Measurements from ENCODE around the gene EHD2.
"Not testable (repeated sequence)": the region's sequence is repeated elsewhere in the genome, so short reads cannot be mapped to it uniquely, and the experiment has no call there.

Gene EHD2

GRCh38 chr19:47713046-47714021, at the start of gene EHD2:
Gene EHD2 (plus strand): TSS chr19:47713422. CDS start chr19:47716613, 3,191 bp downstream.
- no peak within 1 kb of the TSS for H3K4me3 ChIP-seq (ENCODE audit: low read depth in 1 of 2, low read length in 2 of 2)
- no peak for ATAC-seq (ENCODE audit: insufficient read depth, low read depth)
- no peak within 1 kb of the TSS for H3K9ac ChIP-seq (ENCODE audit: low read depth, low read length)
- peaks cover 2% of the 10 kb centered on the region for H3K9me3 ChIP-seq (ENCODE audit: insufficient read depth, low read length, severe bottlenecking)
- no peaks in the 10 kb centered on the region for H3K79me2 ChIP-seq (ENCODE audit: insufficient read depth, low read length)
- H3K36me3 ChIP-seq (ENCODE audit: insufficient read depth, low read length), result no peaks in the 10 kb centered on the region
- DNase-seq, result no peak
- no peaks in the 10 kb centered on the region for H3K4me1 ChIP-seq (ENCODE audit: insufficient read depth, low read length)
- no peak for TF ChIP-seq EZH2 (IDR thresholded peaks at IDR 0.05; ENCODE audit: borderline replicate concordance, low read depth, low read length, severe bottlenecking)
- TF ChIP-seq CTCF (IDR thresholded peaks at IDR 0.05; ENCODE audit: borderline replicate concordance, extremely low read depth, low read length, poor library complexity, severe bottlenecking), result peak; percentile 56
- no peaks in the 10 kb centered on the region for H4K20me1 ChIP-seq (ENCODE audit: insufficient read depth, low read length)
- no peak within 1 kb of the TSS for H3K27ac ChIP-seq (ENCODE audit: low read length)
- no peak within 1 kb of the TSS for H3K4me2 ChIP-seq (ENCODE audit: insufficient read depth, low read length)
- no peak within 1 kb of the TSS for H2AFZ ChIP-seq (ENCODE audit: low read depth, low read length)
- H3K27me3 ChIP-seq (ENCODE audit: insufficient read depth, low read length, poor library complexity), result no peaks in the 10 kb centered on the region

- no peak for DNase-seq
- Histone ChIP-seq H2AFZ (ENCODE audit: low read depth, low read length) (no peak overlapping the region), H3K4me3 (ENCODE audit: low read depth in 1 of 2, low read length in 2 of 2) (no peak overlapping the region), H3K27ac (ENCODE audit: low read length) (no peak overlapping the region), H3K9me3 (ENCODE audit: insufficient read depth, low read length, severe bottlenecking) (no peaks in the 10 kb centered on the region), H3K79me2 (ENCODE audit: insufficient read depth, low read length) (peaks cover 71% of the 10 kb centered on the region), H3K4me1 (ENCODE audit: insufficient read depth, low read length) (no peaks in the 10 kb centered on the region), H3K4me2 (ENCODE audit: insufficient read depth, low read length) (no peak overlapping the region), H3K27me3 (ENCODE audit: insufficient read depth, low read length, poor library complexity) (no peaks in the 10 kb centered on the region), H3K9ac (ENCODE audit: low read depth, low read length) (no peak overlapping the region), H4K20me1 (ENCODE audit: insufficient read depth, low read length) (peaks cover 67% of the 10 kb centered on the region), H3K36me3 (ENCODE audit: insufficient read depth, low read length) (no peaks in the 10 kb centered on the region)
- no peak for TF ChIP-seq EZH2 (IDR thresholded peaks at IDR 0.05; ENCODE audit: borderline replicate concordance, low read depth, low read length, severe bottlenecking)
- TF ChIP-seq CTCF (IDR thresholded peaks at IDR 0.05; ENCODE audit: borderline replicate concordance, extremely low read depth, low read length, poor library complexity, severe bottlenecking), result no peak
- no peak for ATAC-seq (ENCODE audit: insufficient read depth, low read depth)
Measured at GRCh38 chr19:47663435-47663910, 49.7 kb upstream of the EHD2 start.

- H3K9ac ChIP-seq (ENCODE audit: low read depth, low read length), result no peak overlapping the region
- H3K4me2 ChIP-seq (ENCODE audit: insufficient read depth, low read length), result no peak overlapping the region
- no peaks in the 10 kb centered on the region for H3K4me1 ChIP-seq (ENCODE audit: insufficient read depth, low read length)
- H2AFZ ChIP-seq (ENCODE audit: low read depth, low read length), result no peak overlapping the region
- ATAC-seq (ENCODE audit: insufficient read depth, low read depth) (no peak), DNase-seq (no peak)
- TF ChIP-seq EZH2 (IDR thresholded peaks at IDR 0.05; ENCODE audit: borderline replicate concordance, low read depth, low read length, severe bottlenecking) (no peak), CTCF (IDR thresholded peaks at IDR 0.05; ENCODE audit: borderline replicate concordance, extremely low read depth, low read length, poor library complexity, severe bottlenecking) (no peak)
- H4K20me1 ChIP-seq (ENCODE audit: insufficient read depth, low read length), result peaks cover 61% of the 10 kb centered on the region
- peaks cover 67% of the 10 kb centered on the region for H3K79me2 ChIP-seq (ENCODE audit: insufficient read depth, low read length)
- H3K4me3 ChIP-seq (ENCODE audit: low read depth in 1 of 2, low read length in 2 of 2), result no peak overlapping the region
- H3K27ac ChIP-seq (ENCODE audit: low read length), result no peak overlapping the region
- H3K9me3 ChIP-seq (ENCODE audit: insufficient read depth, low read length, severe bottlenecking), result no peaks in the 10 kb centered on the region
- H3K36me3 ChIP-seq (ENCODE audit: insufficient read depth, low read length), result no peaks in the 10 kb centered on the region
- no peaks in the 10 kb centered on the region for H3K27me3 ChIP-seq (ENCODE audit: insufficient read depth, low read length, poor library complexity)
Measured at GRCh38 chr19:47663911-47664771, 49.1 kb upstream of the EHD2 start.

GRCh38 chr19:47668556-47668955, 44.7 kb upstream of the EHD2 start:
- Histone ChIP-seq H3K36me3 (ENCODE audit: insufficient read depth, low read length) (peaks cover 17% of the 10 kb centered on the region; the same call in 1 of the 2 replicates), H3K79me2 (ENCODE audit: insufficient read depth, low read length) (peaks cover 41% of the 10 kb centered on the region), H4K20me1 (ENCODE audit: insufficient read depth, low read length) (peaks cover 60% of the 10 kb centered on the region)
- not testable (repeated sequence) for H3K27ac ChIP-seq (ENCODE audit: low read length); H2AFZ ChIP-seq (ENCODE audit: low read depth, low read length); H3K4me3 ChIP-seq (ENCODE audit: low read depth in 1 of 2, low read length in 2 of 2); H3K4me2 ChIP-seq (ENCODE audit: insufficient read depth, low read length); H3K9me3 ChIP-seq (ENCODE audit: insufficient read depth, low read length, severe bottlenecking); ATAC-seq (ENCODE audit: insufficient read depth, low read depth); H3K9ac ChIP-seq (ENCODE audit: low read depth, low read length); DNase-seq; H3K27me3 ChIP-seq (ENCODE audit: insufficient read depth, low read length, poor library complexity); H3K4me1 ChIP-seq (ENCODE audit: insufficient read depth, low read length)

Data from DND-41 (cell line).